GM12878 (cell line): ENCODE measurements around the gene SMIM38.

Experiments
- CREB1 ChIP-seq: IDR thresholded peaks from 2 replicates; pipeline ENCODE4 v1.6.1; 2012; ENCODE audit warnings: low read depth, mild to moderate bottlenecking, inconsistent platforms
- JUNB ChIP-seq: IDR thresholded peaks from 2 replicates; pipeline ENCODE4 v1.6.1; 2016; ENCODE audit warnings: antibody characterized with exemption, mild to moderate bottlenecking
- SMC3 ChIP-seq: IDR thresholded peaks from 2 replicates; pipeline ENCODE4 v1.6.1; 2011; ENCODE audit warnings: low read length, improper control_type of control experiment, borderline replicate concordance
- TF ChIP-seq, protein P1 (sequence below), 3 experiments: IDR thresholded peaks in 2 of 3; conservative IDR thresholded peaks in 1 of 3; 2 replicates each; pipeline ENCODE4 v1.5.1; 2011; ENCODE audit warnings: low read depth in 3 of 3, low read length in 3 of 3, mild to moderate bottlenecking in 3 of 3, control low read depth in 2 of 3, moderate library complexity in 2 of 3, inconsistent platforms in 1 of 3, mixed read lengths in 1 of 3; ENCODE audit not compliant: control insufficient read depth in 2 of 3, insufficient read depth in 1 of 3; ENCODE audit errors: extremely low read depth in 1 of 3

DNA sequence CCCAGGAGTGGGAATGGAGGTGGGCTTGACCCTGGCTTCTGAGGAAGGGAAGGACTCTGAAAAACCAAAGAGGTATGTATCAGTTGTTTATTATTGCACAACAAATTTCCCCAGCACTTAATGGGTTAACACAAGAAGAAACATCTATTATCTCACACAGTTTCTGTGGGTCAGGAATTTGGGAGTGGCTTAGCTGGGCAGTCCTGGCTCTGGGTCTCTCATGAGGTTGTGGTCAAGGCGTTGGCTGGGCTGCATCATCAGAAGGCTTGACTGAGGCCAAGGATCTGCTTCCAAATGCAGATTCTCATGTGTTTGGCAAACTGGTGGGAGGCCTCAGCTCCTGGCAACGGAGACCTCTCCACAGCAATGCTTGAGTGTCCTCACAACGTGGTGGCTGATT, 17.5 kb upstream of the SMIM38 start:
- TF ChIP-seq, protein P1, sequence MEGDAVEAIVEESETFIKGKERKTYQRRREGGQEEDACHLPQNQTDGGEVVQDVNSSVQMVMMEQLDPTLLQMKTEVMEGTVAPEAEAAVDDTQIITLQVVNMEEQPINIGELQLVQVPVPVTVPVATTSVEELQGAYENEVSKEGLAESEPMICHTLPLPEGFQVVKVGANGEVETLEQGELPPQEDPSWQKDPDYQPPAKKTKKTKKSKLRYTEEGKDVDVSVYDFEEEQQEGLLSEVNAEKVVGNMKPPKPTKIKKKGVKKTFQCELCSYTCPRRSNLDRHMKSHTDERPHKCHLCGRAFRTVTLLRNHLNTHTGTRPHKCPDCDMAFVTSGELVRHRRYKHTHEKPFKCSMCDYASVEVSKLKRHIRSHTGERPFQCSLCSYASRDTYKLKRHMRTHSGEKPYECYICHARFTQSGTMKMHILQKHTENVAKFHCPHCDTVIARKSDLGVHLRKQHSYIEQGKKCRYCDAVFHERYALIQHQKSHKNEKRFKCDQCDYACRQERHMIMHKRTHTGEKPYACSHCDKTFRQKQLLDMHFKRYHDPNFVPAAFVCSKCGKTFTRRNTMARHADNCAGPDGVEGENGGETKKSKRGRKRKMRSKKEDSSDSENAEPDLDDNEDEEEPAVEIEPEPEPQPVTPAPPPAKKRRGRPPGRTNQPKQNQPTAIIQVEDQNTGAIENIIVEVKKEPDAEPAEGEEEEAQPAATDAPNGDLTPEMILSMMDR (IDR thresholded peaks at IDR 0.05 in 2 of 3, conservative IDR thresholded peaks at IDR 0.05 in 1 of 3; ENCODE audit: control insufficient read depth in 2 of 3, extremely low read depth in 1 of 3, insufficient read depth in 1 of 3, low read depth in 3 of 3, low read length in 3 of 3) = no peak
- TF ChIP-seq CREB1 (no peak), SMC3 (no peak), JUNB (no peak)
